HG03097 (cell line): ENCODE results near the gene LMTK3.

Source experiments
- ATAC-seq: cut with Tn5 transposase; IDR thresholded peaks from one replicate; pipeline ENCODE4 v1.9.1; 2021; ENCODE audit not compliant: unreplicated experiment, low FRiP score

LMTK3 gene

GRCh38 chr19:48473161-48473966 is 38.3 kb downstream of the LMTK3 start:
- no peak for ATAC-seq

GRCh38 chr19:48471836-48472235 is 39.8 kb downstream of the LMTK3 start:
- ATAC-seq = no peak

GRCh38 chr19:48470856-48471255 is 40.8 kb downstream of the LMTK3 start:
- no peak for ATAC-seq

- ATAC-seq = no peak
Measured at GRCh38 chr19:48469934-48470680, 41.5 kb downstream of the LMTK3 start.

- peak; percentile 30 for ATAC-seq
Measured at GRCh38 chr19:48469289-48469881, 42.2 kb downstream of the LMTK3 start, which contains the start of gene CYTH2. CYTH2 (plus strand) TSS chr19:48469369; CDS start chr19:48469508, 139 bp downstream.

GRCh38 chr19:48468772-48469288 is 42.8 kb downstream of the LMTK3 start:
- ATAC-seq = peak; percentile 92

- no peak for ATAC-seq
Measured at GRCh38 chr19:48466561-48467325, 44.9 kb downstream of the LMTK3 start.

- ATAC-seq = no peak
Measured at GRCh38 chr19:48465215-48465614, 46.4 kb downstream of the LMTK3 start.

- ATAC-seq = no peak
Measured at GRCh38 chr19:48461982-48462655, 49.5 kb downstream of the LMTK3 start.

GRCh38 chr19:48461651-48461981 is 50.0 kb downstream of the LMTK3 start:
- no peak for ATAC-seq

GRCh38 chr19:48458016-48458415 is 53.6 kb downstream of the LMTK3 start:
- ATAC-seq = no peak

- no peak for ATAC-seq
Measured at GRCh38 chr19:48456864-48457263, 54.8 kb downstream of the LMTK3 start.

- ATAC-seq = no peak
Measured at GRCh38 chr19:48455908-48456562, 55.6 kb downstream of the LMTK3 start.

- ATAC-seq = no peak
Measured at GRCh38 chr19:48455171-48455907, 56.3 kb downstream of the LMTK3 start, which contains the start of gene KCNJ14. KCNJ14 (plus strand) TSS chr19:48455574; CDS start chr19:48461725, 6,151 bp downstream.

- ATAC-seq = no peak
Measured at GRCh38 chr19:48454150-48454730, 57.4 kb downstream of the LMTK3 start.

- no peak for ATAC-seq
Measured at GRCh38 chr19:48452289-48453190, 59.1 kb downstream of the LMTK3 start.

GRCh38 chr19:48451624-48452023 is 60.0 kb downstream of the LMTK3 start:
- ATAC-seq = no peak
